Caco-2 (cell line): ENCODE data around the gene TRAF4. TPM values are rescaled to one million over a fixed set of nuclear protein-coding genes. Genes with fewer than 3 reads are reported as not detected.

Experiments used
- BruUV-seq: library from RNA; stranded (reverse); fragments of 400-500 nt; replicated peaks from 2 replicates; lab custom pipeline; 2021; lab: Mats Ljungman, UMichigan
- CTCF ChIA-PET: fragments of 300-600 bp; sonication (Branson Sonifier 250); formaldehyde crosslinking; loops from one replicate; lab custom pipeline; 2022; ENCODE audit warnings: antibody characterized with exemption; lab: Charles Lee
- POLR2A ChIA-PET: fragments of 300-600 bp; sonication (Branson Sonifier 250); formaldehyde crosslinking; loops from one replicate; lab custom pipeline; 2022; ENCODE audit warnings: antibody characterized with exemption; lab: Charles Lee
- DNase-seq, 2 experiments: peaks; one replicate each; pipeline versions ENCODE4 v3.0.0 to v3.0.0-alpha.2; 2020 to 2022
- H3K27me3 ChIP-seq: replicated peaks from 2 replicates; pipeline ENCODE4 v1.6.0; 2011; ENCODE audit warnings: low read length; ENCODE audit not compliant: control insufficient read depth, insufficient read depth
- H3K36me3 ChIP-seq: 2 replicates; pipeline ENCODE4 v1.5.1; 2011; ENCODE audit warnings: low read length; ENCODE audit not compliant: control insufficient read depth, insufficient read depth
- H3K4me1 ChIP-seq: fragments of 250-450 bp; sonication (Bioruptor Pico); 2 replicates; pipeline ENCODE4 v1.5.1; 2020; ENCODE audit warnings: mild to moderate bottlenecking
- H3K4me3 ChIP-seq: 2 replicates; pipeline ENCODE4 v1.5.1; 2011; ENCODE audit warnings: low read depth, mild to moderate bottlenecking, control low read depth, low read length
- H3K9me3 ChIP-seq: fragments of 250-450 bp; sonication (Bioruptor Pico); 2 replicates; pipeline ENCODE4 v1.5.1; 2020; ENCODE audit warnings: mild to moderate bottlenecking, moderate library complexity
- H3K27ac Mint-ChIP-seq: one replicate; pipeline ENCODE4 v1.8.0; 2022; ENCODE audit warnings: mixed read lengths; ENCODE audit not compliant: unreplicated experiment
- H3K27me3 Mint-ChIP-seq: one replicate; pipeline ENCODE4 v1.8.0; 2022; ENCODE audit warnings: mixed read lengths; ENCODE audit not compliant: insufficient read depth, unreplicated experiment
- H3K36me3 Mint-ChIP-seq: one replicate; pipeline ENCODE4 v1.8.0; 2022; ENCODE audit warnings: mild to moderate bottlenecking, mixed read lengths; ENCODE audit not compliant: insufficient read depth, unreplicated experiment
- H3K4me1 Mint-ChIP-seq: one replicate; pipeline ENCODE4 v1.8.0; 2022; ENCODE audit warnings: low read depth, mixed read lengths; ENCODE audit not compliant: unreplicated experiment
- H3K4me3 Mint-ChIP-seq: one replicate; pipeline ENCODE4 v1.8.0; 2022; ENCODE audit warnings: mild to moderate bottlenecking, moderate library complexity, mixed read lengths; ENCODE audit not compliant: unreplicated experiment
- H3K9me3 Mint-ChIP-seq: one replicate; pipeline ENCODE4 v1.8.0; 2022; ENCODE audit warnings: mixed read lengths; ENCODE audit not compliant: unreplicated experiment
- intact Hi-C: fragments of 100-400 bp; cut with micrococcal nuclease; formaldehyde crosslinking; loops from one replicate; pipeline ENCODE4 v1.10.0; 2022; ENCODE audit not compliant: unreplicated experiment
- total RNA-seq: library from RNA; stranded (reverse); gene quantifications from 2 replicates; pipeline ENCODE4 v1.2.3, GENCODE V29; 2022
- TF ChIP-seq, protein P1 (sequence below), 2 experiments: fragments of 200-600 bp in 1 of 2; IDR thresholded peaks; 1 replicate in 1 of 2; 2 replicates in 1 of 2; pipeline versions ENCODE4 v1.5.1 to v1.8.0; 2011 to 2022; ENCODE audit warnings: antibody characterized with exemption in 1 of 2, control low read depth in 1 of 2, inconsistent platforms in 1 of 2, low read depth in 1 of 2, low read length in 1 of 2, mild to moderate bottlenecking in 1 of 2, moderate library complexity in 1 of 2; ENCODE audit not compliant: insufficient read depth in 1 of 2, severe bottlenecking in 1 of 2, unreplicated experiment in 1 of 2

TRAF4 gene
- total RNA-seq, 1 experiment from 2014 or later = 140 TPM

DNA sequence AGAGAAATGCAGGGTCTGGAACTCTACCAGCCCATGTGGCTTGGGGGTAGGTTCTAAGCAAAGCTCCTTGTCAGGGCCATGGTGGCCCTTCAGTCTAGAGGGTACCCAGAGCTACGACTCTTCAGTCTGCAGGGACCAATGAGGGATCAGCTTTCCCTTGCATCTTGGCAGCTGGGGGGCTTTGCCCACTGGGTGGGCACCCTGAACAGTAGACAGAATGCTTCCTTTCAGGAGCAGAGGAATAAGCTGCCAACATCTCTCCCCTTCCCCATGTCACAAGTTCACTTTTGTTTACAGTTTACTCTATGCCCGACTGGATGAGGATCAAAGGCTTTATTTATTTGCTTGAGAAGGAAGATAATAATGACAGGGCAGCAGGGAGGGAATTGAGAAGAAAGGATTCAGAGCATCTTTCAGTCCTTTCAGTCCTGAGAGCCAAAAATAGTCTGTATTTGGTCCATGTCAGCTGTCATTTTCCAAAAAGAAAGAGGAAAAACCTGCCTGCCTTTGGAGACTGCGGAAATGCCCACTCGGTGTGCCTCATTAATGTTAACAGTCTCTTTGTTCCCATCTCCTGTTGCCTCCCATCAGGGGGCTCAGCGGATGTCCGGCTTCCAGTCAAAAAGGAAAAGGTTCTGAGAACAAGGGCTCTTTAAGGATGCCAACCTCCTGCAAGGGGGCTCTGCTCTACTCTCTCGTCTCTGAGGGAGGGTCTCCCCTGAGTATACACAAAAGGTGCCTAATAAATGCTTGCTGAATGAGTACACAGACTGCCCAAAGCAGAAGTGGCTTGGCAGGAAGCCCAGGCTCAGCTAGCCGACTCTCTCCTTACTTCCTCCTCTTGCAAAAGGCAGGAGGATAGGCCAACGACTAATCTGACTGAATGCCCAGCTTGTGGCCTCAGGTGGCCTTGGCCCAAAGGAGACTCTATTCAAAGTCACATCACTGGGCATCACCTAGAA is 17.1 kb downstream of the TRAF4 start:
- DNase-seq = no peak
- no peaks in the 10 kb centered on the region for H3K27me3 Mint-ChIP-seq
- no peak overlapping the region for H3K4me3 Mint-ChIP-seq
- Histone ChIP-seq H3K9me3 (no peaks in the 10 kb centered on the region), H3K4me3 (no peak overlapping the region), H3K27me3 (no peaks in the 10 kb centered on the region), H3K4me1 (no peaks in the 10 kb centered on the region), H3K36me3 (peaks cover 3% of the 10 kb centered on the region)
- peaks cover 63% of the 10 kb centered on the region for H3K36me3 Mint-ChIP-seq
- no peaks in the 10 kb centered on the region for H3K4me1 Mint-ChIP-seq
- ChIA-PET CTCF (interaction anchor here (1.8 to 3.5 kb wide), 2 partner anchors 11 to 34 kb away, joined by 5 to 69 read pairs; partner anchors contain the start of genes NEK8 and TLCD1), POLR2A (no interaction called here)
- H3K27ac Mint-ChIP-seq = no peak overlapping the region
- TF ChIP-seq, protein P1, sequence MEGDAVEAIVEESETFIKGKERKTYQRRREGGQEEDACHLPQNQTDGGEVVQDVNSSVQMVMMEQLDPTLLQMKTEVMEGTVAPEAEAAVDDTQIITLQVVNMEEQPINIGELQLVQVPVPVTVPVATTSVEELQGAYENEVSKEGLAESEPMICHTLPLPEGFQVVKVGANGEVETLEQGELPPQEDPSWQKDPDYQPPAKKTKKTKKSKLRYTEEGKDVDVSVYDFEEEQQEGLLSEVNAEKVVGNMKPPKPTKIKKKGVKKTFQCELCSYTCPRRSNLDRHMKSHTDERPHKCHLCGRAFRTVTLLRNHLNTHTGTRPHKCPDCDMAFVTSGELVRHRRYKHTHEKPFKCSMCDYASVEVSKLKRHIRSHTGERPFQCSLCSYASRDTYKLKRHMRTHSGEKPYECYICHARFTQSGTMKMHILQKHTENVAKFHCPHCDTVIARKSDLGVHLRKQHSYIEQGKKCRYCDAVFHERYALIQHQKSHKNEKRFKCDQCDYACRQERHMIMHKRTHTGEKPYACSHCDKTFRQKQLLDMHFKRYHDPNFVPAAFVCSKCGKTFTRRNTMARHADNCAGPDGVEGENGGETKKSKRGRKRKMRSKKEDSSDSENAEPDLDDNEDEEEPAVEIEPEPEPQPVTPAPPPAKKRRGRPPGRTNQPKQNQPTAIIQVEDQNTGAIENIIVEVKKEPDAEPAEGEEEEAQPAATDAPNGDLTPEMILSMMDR (IDR thresholded peaks at IDR 0.05; ENCODE audit: insufficient read depth in 1 of 2, low read depth in 1 of 2, low read length in 1 of 2, severe bottlenecking in 1 of 2, unreplicated experiment in 1 of 2) = no peak
- no peaks in the 10 kb centered on the region for H3K9me3 Mint-ChIP-seq
- BruUV-seq = no TSS peak
- intact Hi-C loops = no loop called here

DNA sequence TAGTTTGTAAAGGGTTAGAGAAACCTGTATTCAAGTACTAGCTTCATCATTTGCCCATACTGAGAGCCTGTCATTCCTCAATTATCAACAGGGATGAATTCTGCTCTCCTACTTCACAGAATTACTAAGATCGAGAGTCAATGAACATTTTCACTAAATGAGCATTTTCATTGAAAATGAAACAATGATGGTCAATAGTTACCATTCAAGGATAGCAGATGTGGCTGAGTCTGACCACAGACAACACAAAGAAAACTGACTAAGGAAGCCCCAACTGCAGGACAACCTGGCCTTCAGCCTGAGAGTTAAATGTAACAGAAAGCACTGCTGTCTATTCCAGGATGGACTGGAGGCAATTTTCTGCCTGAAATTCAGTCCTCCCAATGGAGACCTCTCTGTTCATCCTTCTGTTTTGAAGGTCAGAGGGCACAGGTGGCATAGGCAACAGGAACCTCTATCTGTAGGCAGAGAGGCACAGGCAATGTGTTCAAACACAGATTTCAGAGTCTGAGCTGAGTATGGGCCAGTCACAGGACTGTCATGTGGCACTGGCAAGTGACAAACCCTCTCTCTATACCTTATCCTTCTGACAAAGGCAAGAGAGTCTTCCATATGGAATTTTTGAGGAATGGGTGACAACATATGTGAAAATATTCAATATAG is 19.5 kb downstream of the TRAF4 start:
- Histone ChIP-seq H3K4me3 (no peak overlapping the region), H3K36me3 (peaks cover 3% of the 10 kb centered on the region), H3K27me3 (no peaks in the 10 kb centered on the region), H3K9me3 (no peaks in the 10 kb centered on the region), H3K4me1 (no peaks in the 10 kb centered on the region)
- Mint-ChIP-seq H3K9me3 (no peaks in the 10 kb centered on the region), H3K4me3 (no peak overlapping the region), H3K27me3 (no peaks in the 10 kb centered on the region), H3K36me3 (peaks cover 58% of the 10 kb centered on the region), H3K27ac (peak overlapping the region; percentile 13), H3K4me1 (no peaks in the 10 kb centered on the region)
- TF ChIP-seq, protein P1 (IDR thresholded peaks at IDR 0.05; ENCODE audit: insufficient read depth in 1 of 2, low read depth in 1 of 2, low read length in 1 of 2, severe bottlenecking in 1 of 2, unreplicated experiment in 1 of 2) = no peak
- intact Hi-C loops = loop anchor here (1.0 kb wide), 3 partner anchors 49 to 134 kb away; partner anchors contain the start of gene FLOT2
- ChIA-PET CTCF (interaction anchor here (0.6 to 3.5 kb wide), 43 partner anchors 9 to 354 kb away, joined by 3 to 70 read pairs (median 5); partner anchors contain the start of genes BLTP2, DHRS13, FAM222B and FLOT2), POLR2A (interaction anchor here (0.5 to 2.2 kb wide), 4 partner anchors 36 to 56 kb away, joined by 3 to 10 read pairs (median 5); partner anchors contain the start of gene TLCD1)
- BruUV-seq = no TSS peak
- no peak for DNase-seq

DNA sequence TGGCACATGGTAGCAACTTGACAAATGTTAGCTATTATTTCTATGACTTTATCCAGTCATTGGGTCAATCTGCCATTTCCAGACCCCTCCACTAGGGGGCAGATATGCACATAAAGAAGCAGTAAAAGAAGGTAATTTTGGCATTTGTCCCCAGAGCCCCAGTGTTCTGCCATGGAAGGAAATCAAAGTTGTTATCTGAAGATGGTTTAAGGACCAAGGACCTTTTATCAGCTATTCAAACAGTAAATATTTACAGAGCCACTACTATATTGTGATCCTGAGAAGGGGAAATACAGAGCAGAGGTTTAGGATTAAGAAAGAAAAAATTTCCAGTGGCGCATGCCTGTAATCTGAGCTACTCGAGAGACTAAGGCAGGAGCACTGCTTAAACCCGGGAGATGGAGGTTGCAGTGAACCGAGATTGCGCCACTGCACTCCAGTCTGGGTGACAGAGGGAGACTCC is 20.0 kb downstream of the TRAF4 start:
- ChIA-PET POLR2A (interaction anchor here (0.5 to 2.2 kb wide), 5 partner anchors 37 to 134 kb away, joined by 3 to 10 read pairs (median 3); partner anchors contain the start of genes FLOT2 and TLCD1), CTCF (interaction anchor here (0.6 to 3.5 kb wide), 43 partner anchors 9 to 353 kb away, joined by 3 to 70 read pairs (median 5); partner anchors contain the start of genes BLTP2, DHRS13, FAM222B and FLOT2)
- Mint-ChIP-seq H3K27ac (peak overlapping the region; percentile 13), H3K36me3 (peaks cover 54% of the 10 kb centered on the region), H3K4me3 (no peak overlapping the region), H3K9me3 (no peaks in the 10 kb centered on the region), H3K27me3 (no peaks in the 10 kb centered on the region), H3K4me1 (no peaks in the 10 kb centered on the region)
- no TSS peak for BruUV-seq
- TF ChIP-seq, protein P1 (IDR thresholded peaks at IDR 0.05; ENCODE audit: insufficient read depth in 1 of 2, low read depth in 1 of 2, low read length in 1 of 2, severe bottlenecking in 1 of 2, unreplicated experiment in 1 of 2) = peak; percentile 85 to 88
- peaks cover 3% of the 10 kb centered on the region for H3K36me3 ChIP-seq
- H3K9me3 ChIP-seq = no peaks in the 10 kb centered on the region
- H3K27me3 ChIP-seq = no peaks in the 10 kb centered on the region
- peak; percentile 80 to 87 for DNase-seq
- no peak overlapping the region for H3K4me3 ChIP-seq
- no peaks in the 10 kb centered on the region for H3K4me1 ChIP-seq
- intact Hi-C loops = loop anchor here (1.0 kb wide), 3 partner anchors 48 to 133 kb away; partner anchors contain the start of gene FLOT2
